Uterus (tissue), 2 donors: ENCODE data around the gene RNF157.

Experiments used
- POLR2A ChIP-seq, 2 donors: fragments of 450-650 bp; IDR thresholded peaks; one replicate each; pipeline ENCODE4 v1.6.1; 2016; ENCODE audit warnings: antibody characterized with exemption in 2 of 2, mild to moderate bottlenecking in 1 of 2, moderate library complexity in 1 of 2
- TF ChIP-seq, protein P1 (sequence below), 4 experiments: fragments of 200-600 bp in 2 of 4; fragments of 450-650 bp in 2 of 4; sonication (generic) in 2 of 4; IDR thresholded peaks; one replicate each; pipeline ENCODE4 v1.5.1; 2016 to 2019; ENCODE audit warnings: antibody characterized with exemption in 4 of 4, mild to moderate bottlenecking in 2 of 4, moderate library complexity in 1 of 4

GRCh38 chr17:76131051-76131691 is 109.1 kb downstream of the RNF157 start:
- TF ChIP-seq, protein P1, sequence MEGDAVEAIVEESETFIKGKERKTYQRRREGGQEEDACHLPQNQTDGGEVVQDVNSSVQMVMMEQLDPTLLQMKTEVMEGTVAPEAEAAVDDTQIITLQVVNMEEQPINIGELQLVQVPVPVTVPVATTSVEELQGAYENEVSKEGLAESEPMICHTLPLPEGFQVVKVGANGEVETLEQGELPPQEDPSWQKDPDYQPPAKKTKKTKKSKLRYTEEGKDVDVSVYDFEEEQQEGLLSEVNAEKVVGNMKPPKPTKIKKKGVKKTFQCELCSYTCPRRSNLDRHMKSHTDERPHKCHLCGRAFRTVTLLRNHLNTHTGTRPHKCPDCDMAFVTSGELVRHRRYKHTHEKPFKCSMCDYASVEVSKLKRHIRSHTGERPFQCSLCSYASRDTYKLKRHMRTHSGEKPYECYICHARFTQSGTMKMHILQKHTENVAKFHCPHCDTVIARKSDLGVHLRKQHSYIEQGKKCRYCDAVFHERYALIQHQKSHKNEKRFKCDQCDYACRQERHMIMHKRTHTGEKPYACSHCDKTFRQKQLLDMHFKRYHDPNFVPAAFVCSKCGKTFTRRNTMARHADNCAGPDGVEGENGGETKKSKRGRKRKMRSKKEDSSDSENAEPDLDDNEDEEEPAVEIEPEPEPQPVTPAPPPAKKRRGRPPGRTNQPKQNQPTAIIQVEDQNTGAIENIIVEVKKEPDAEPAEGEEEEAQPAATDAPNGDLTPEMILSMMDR (IDR thresholded peaks at IDR 0.05): no peak
- TF ChIP-seq POLR2A (IDR thresholded peaks at IDR 0.05): no peak
